Skeletal muscle cell (primary cell): Measurements from ENCODE around the gene DDAH2.

ENCODE experiments used
- DNase-seq: peaks from one replicate; pipeline ENCODE4 v3.0.0-alpha.2; 2010; ENCODE audit warnings: low read depth
- H3K4me3 ChIP-seq: 2 replicates; pipeline ENCODE4 v1.5.1; 2011; ENCODE audit warnings: low read depth, mild to moderate bottlenecking, control low read depth, low read length, moderate library complexity

Gene DDAH2

GRCh38 chr6:31701666-31702404, 27.3 kb downstream of the DDAH2 start:
- H3K4me3 ChIP-seq = peak overlapping the region; percentile 81
- DNase-seq = no peak

- no peak for DNase-seq
- H3K4me3 ChIP-seq = no peak overlapping the region
These were observed 28.2 kb downstream of the DDAH2 start for GRCh38 chr6:31700740-31701401.

GRCh38 chr6:31697555-31697954, 31.5 kb downstream of the DDAH2 start:
- no peak for DNase-seq

GRCh38 chr6:31693535-31693934, 35.6 kb downstream of the DDAH2 start:
- no peak overlapping the region for H3K4me3 ChIP-seq
- DNase-seq = no peak

More at GRCh38 chr6:31697555-31697954, 31.5 kb downstream of the DDAH2 start:
- no peak overlapping the region for H3K4me3 ChIP-seq

GRCh38 chr6:31692886-31693285, 36.2 kb downstream of the DDAH2 start:
- no peak for DNase-seq
- H3K4me3 ChIP-seq = no peak overlapping the region

GRCh38 chr6:31692353-31692752, 36.7 kb downstream of the DDAH2 start:
- H3K4me3 ChIP-seq = no peak overlapping the region
- no peak for DNase-seq

- no peak for DNase-seq
- no peak overlapping the region for H3K4me3 ChIP-seq
These were observed 37.5 kb downstream of the DDAH2 start for GRCh38 chr6:31691564-31692108.

- H3K4me3 ChIP-seq = no peak overlapping the region
- no peak for DNase-seq
These were observed 38.0 kb downstream of the DDAH2 start for GRCh38 chr6:31691078-31691463.

- DNase-seq = no peak
- H3K4me3 ChIP-seq = no peak overlapping the region
These were observed 38.6 kb downstream of the DDAH2 start for GRCh38 chr6:31690231-31691077.

GRCh38 chr6:31689249-31690110, 39.6 kb downstream of the DDAH2 start:
- H3K4me3 ChIP-seq = no peak overlapping the region
- DNase-seq = no peak

- DNase-seq = no peak
- H3K4me3 ChIP-seq = no peak overlapping the region
These were observed 41.0 kb downstream of the DDAH2 start for GRCh38 chr6:31687860-31688693.

GRCh38 chr6:31687321-31687720, 41.8 kb downstream of the DDAH2 start:
- DNase-seq = no peak
- no peak overlapping the region for H3K4me3 ChIP-seq

- no peak overlapping the region for H3K4me3 ChIP-seq
- DNase-seq = no peak
These were observed 42.6 kb downstream of the DDAH2 start for GRCh38 chr6:31686483-31686882.

- DNase-seq = no peak
- H3K4me3 ChIP-seq = no peak overlapping the region
These were observed 45.5 kb downstream of the DDAH2 start for GRCh38 chr6:31683591-31683990.

GRCh38 chr6:31681135-31681671, 47.9 kb downstream of the DDAH2 start:
- DNase-seq = no peak
- peak overlapping the region; percentile 55 for H3K4me3 ChIP-seq

GRCh38 chr6:31680226-31681134, 48.6 kb downstream of the DDAH2 start, which contains the start of gene LY6G5C:
Gene LY6G5C, minus strand, starts transcription at chr6:31681067. Its CDS starts 694 bp downstream, at chr6:31680373.
- peak; percentile 75 for DNase-seq
- H3K4me3 ChIP-seq = peak within 1 kb of the TSS; percentile 55

- H3K4me3 ChIP-seq = no peak overlapping the region
- DNase-seq = no peak
These were observed 51.1 kb downstream of the DDAH2 start for GRCh38 chr6:31677955-31678354.
